Ectodermal cell (in vitro differentiated cells): ENCODE data around the gene SERPINB1.

Experiments used
- H3K27ac ChIP-seq: 2 replicates; pipeline ENCODE4 v1.7.0; 2013; ENCODE audit warnings: mild to moderate bottlenecking, low read depth, low read length; ENCODE audit not compliant: insufficient read depth, poor library complexity, severe bottlenecking
- H3K27me3 ChIP-seq: 2 replicates; pipeline ENCODE4 v1.7.0; 2013; ENCODE audit warnings: mild to moderate bottlenecking, low read length; ENCODE audit not compliant: insufficient read depth, control insufficient read depth, poor library complexity, severe bottlenecking
- H3K36me3 ChIP-seq: one replicate; pipeline ENCODE4 v1.7.0; 2013; ENCODE audit warnings: low read length; ENCODE audit not compliant: control insufficient read depth, insufficient read depth
- H3K4me1 ChIP-seq: one replicate; pipeline ENCODE4 v1.7.0; 2013; ENCODE audit warnings: low read length; ENCODE audit not compliant: control insufficient read depth, insufficient read depth
- H3K4me3 ChIP-seq: 2 replicates; pipeline ENCODE4 v1.7.0; 2013; ENCODE audit warnings: low read depth, low read length, control low read depth; ENCODE audit not compliant: insufficient read depth
- H3K9me3 ChIP-seq: 2 replicates; pipeline ENCODE4 v1.7.0; 2013; ENCODE audit warnings: mild to moderate bottlenecking, low read length, moderate library complexity; ENCODE audit not compliant: control insufficient read depth
- WGBS, 2 experiments: methylation state at CpG; one replicate each; pipeline ENCODE4 v1.1.7; 2013; ENCODE audit warnings: missing lambda C conversion rate in 2 of 2; 5-methylcytosine and 5-hydroxymethylcytosine counted together

The SERPINB1 gene

GRCh38 chr6:2831392-2831791 is 10.3 kb downstream of the SERPINB1 start:
- H3K9me3 ChIP-seq, result no peaks in the 10 kb centered on the region
- H3K36me3 ChIP-seq, result no peaks in the 10 kb centered on the region
- no peak overlapping the region for H3K4me3 ChIP-seq
- 87 to 88% methylated on average over 2 of the region's 2 CpGs for WGBS, 2 experiments
- no peaks in the 10 kb centered on the region for H3K27me3 ChIP-seq
- H3K4me1 ChIP-seq, result no peaks in the 10 kb centered on the region
- no peak overlapping the region for H3K27ac ChIP-seq

GRCh38 chr6:2830183-2830582 is 11.5 kb downstream of the SERPINB1 start:
- WGBS, 2 experiments, result 97 to 98% methylated on average over 3 of the region's 3 CpGs
- Histone ChIP-seq H3K4me3 (no peak overlapping the region), H3K36me3 (no peaks in the 10 kb centered on the region), H3K27me3 (no peaks in the 10 kb centered on the region), H3K4me1 (no peaks in the 10 kb centered on the region), H3K27ac (no peak overlapping the region), H3K9me3 (no peaks in the 10 kb centered on the region)

- Histone ChIP-seq H3K4me3 (no peak overlapping the region), H3K36me3 (no peaks in the 10 kb centered on the region), H3K27me3 (no peaks in the 10 kb centered on the region), H3K27ac (no peak overlapping the region), H3K4me1 (no peaks in the 10 kb centered on the region), H3K9me3 (no peaks in the 10 kb centered on the region)
- WGBS, 2 experiments, result no CpG with 5 or more reads among the region's 2 CpGs
These were observed 12.4 kb downstream of the SERPINB1 start for GRCh38 chr6:2829253-2829652.

GRCh38 chr6:2828629-2829028 is 13.0 kb downstream of the SERPINB1 start:
- no peaks in the 10 kb centered on the region for H3K36me3 ChIP-seq
- no peaks in the 10 kb centered on the region for H3K9me3 ChIP-seq
- 87 to 93% methylated on average over 4 of the region's 4 CpGs for WGBS, 2 experiments
- H3K4me1 ChIP-seq, result no peaks in the 10 kb centered on the region
- H3K4me3 ChIP-seq, result no peak overlapping the region
- H3K27ac ChIP-seq, result no peak overlapping the region
- no peaks in the 10 kb centered on the region for H3K27me3 ChIP-seq

- no peak overlapping the region for H3K4me3 ChIP-seq
These were observed 14.5 kb downstream of the SERPINB1 start for GRCh38 chr6:2827142-2827541.

GRCh38 chr6:2826131-2826530 is 15.5 kb downstream of the SERPINB1 start:
- Histone ChIP-seq H3K36me3 (no peaks in the 10 kb centered on the region), H3K27me3 (no peaks in the 10 kb centered on the region), H3K4me1 (no peaks in the 10 kb centered on the region), H3K4me3 (no peak overlapping the region), H3K27ac (no peak overlapping the region), H3K9me3 (no peaks in the 10 kb centered on the region)
- WGBS, 2 experiments, result 86 to 100% methylated on average over 1 to 2 of the region's 2 CpGs

More at GRCh38 chr6:2827142-2827541, 14.5 kb downstream of the SERPINB1 start:
- no peaks in the 10 kb centered on the region for H3K36me3 ChIP-seq
- WGBS, 2 experiments, result 92 to 95% methylated on average over 6 of the region's 6 CpGs
- H3K9me3 ChIP-seq, result no peaks in the 10 kb centered on the region
- H3K27ac ChIP-seq, result no peak overlapping the region
- H3K4me1 ChIP-seq, result no peaks in the 10 kb centered on the region
- no peaks in the 10 kb centered on the region for H3K27me3 ChIP-seq

- no peak overlapping the region for H3K4me3 ChIP-seq
- no peaks in the 10 kb centered on the region for H3K27me3 ChIP-seq
- no peaks in the 10 kb centered on the region for H3K9me3 ChIP-seq
- H3K27ac ChIP-seq, result no peak overlapping the region
- no peaks in the 10 kb centered on the region for H3K4me1 ChIP-seq
- 87 to 98% methylated on average over 7 of the region's 7 CpGs for WGBS, 2 experiments
- H3K36me3 ChIP-seq, result no peaks in the 10 kb centered on the region
These were observed 18.4 kb downstream of the SERPINB1 start for GRCh38 chr6:2823104-2823850.

GRCh38 chr6:2821554-2821953 is 20.1 kb downstream of the SERPINB1 start:
- Histone ChIP-seq H3K27ac (no peak overlapping the region), H3K4me1 (no peaks in the 10 kb centered on the region), H3K4me3 (no peak overlapping the region), H3K36me3 (no peaks in the 10 kb centered on the region), H3K9me3 (no peaks in the 10 kb centered on the region), H3K27me3 (no peaks in the 10 kb centered on the region)
- WGBS, 2 experiments, result 87 to 96% methylated on average over 3 of the region's 3 CpGs

- Histone ChIP-seq H3K4me3 (no peak overlapping the region), H3K4me1 (no peaks in the 10 kb centered on the region), H3K27ac (no peak overlapping the region), H3K9me3 (no peaks in the 10 kb centered on the region), H3K27me3 (no peaks in the 10 kb centered on the region), H3K36me3 (no peaks in the 10 kb centered on the region)
- WGBS, 2 experiments, result 93 to 100% methylated on average over 1 to 2 of the region's 2 CpGs
These were observed 21.2 kb downstream of the SERPINB1 start for GRCh38 chr6:2820415-2820814.

GRCh38 chr6:2819978-2820377 is 21.7 kb downstream of the SERPINB1 start:
- WGBS, 2 experiments, result 90 to 95% methylated on average over 6 to 7 of the region's 7 CpGs

More at GRCh38 chr6:2819978-2820377, 21.7 kb downstream of the SERPINB1 start:
- no peaks in the 10 kb centered on the region for H3K4me1 ChIP-seq
- H3K9me3 ChIP-seq, result no peaks in the 10 kb centered on the region
- H3K4me3 ChIP-seq, result no peak overlapping the region
- H3K27ac ChIP-seq, result no peak overlapping the region
- H3K36me3 ChIP-seq, result no peaks in the 10 kb centered on the region
- H3K27me3 ChIP-seq, result no peaks in the 10 kb centered on the region
